Neural progenitor cell (in vitro differentiated cells): ENCODE measurements around the gene S100B. TPM values are rescaled to one million over a fixed set of nuclear protein-coding genes. Genes with fewer than 3 reads are reported as not detected.

Experiments used
- DNase-seq: peaks from one replicate; pipeline ENCODE4 v3.0.0-alpha.2; 2016; ENCODE audit warnings: low spot score
- H2AFZ ChIP-seq: fragments of 200-600 bp; sonication (generic); replicated peaks from 2 replicates; pipeline ENCODE4 v1.6.1; 2016; ENCODE audit warnings: antibody characterized with exemption
- H3F3A ChIP-seq: fragments of 200-600 bp; sonication (generic); 2 replicates; pipeline ENCODE4 v1.6.1; 2016; ENCODE audit warnings: antibody characterized with exemption, low read depth
- H3K27ac ChIP-seq: fragments of 200-600 bp; sonication (generic); 2 replicates; pipeline ENCODE4 v1.5.1; 2016; ENCODE audit warnings: mild to moderate bottlenecking
- H3K27me3 ChIP-seq: fragments of 200-600 bp; sonication (generic); 2 replicates; pipeline ENCODE4 v1.6.1; 2016; ENCODE audit warnings: mild to moderate bottlenecking, moderate library complexity
- H3K36me3 ChIP-seq: fragments of 200-600 bp; sonication (generic); 2 replicates; pipeline ENCODE4 v1.5.1; 2016
- H3K4me1 ChIP-seq: fragments of 200-600 bp; sonication (generic); 2 replicates; pipeline ENCODE4 v1.6.1; 2016; ENCODE audit warnings: mixed run types
- H3K4me2 ChIP-seq: fragments of 200-600 bp; sonication (generic); 2 replicates; pipeline ENCODE4 v1.6.1; 2016
- H3K4me3 ChIP-seq: fragments of 200-600 bp; sonication (generic); 2 replicates; pipeline ENCODE4 v1.5.1; 2016
- H3K79me2 ChIP-seq: fragments of 200-600 bp; sonication (generic); 2 replicates; pipeline ENCODE4 v1.6.1; 2016; ENCODE audit warnings: low read depth
- H3K9ac ChIP-seq: fragments of 200-600 bp; sonication (generic); 2 replicates; pipeline ENCODE4 v1.6.1; 2016
- H3K9me3 ChIP-seq: fragments of 200-600 bp; sonication (generic); 2 replicates; pipeline ENCODE4 v1.5.1; 2016; ENCODE audit warnings: low read depth
- H4K20me1 ChIP-seq: fragments of 200-600 bp; sonication (generic); 2 replicates; pipeline ENCODE4 v1.6.1; 2016; ENCODE audit warnings: low read depth
- H3K27ac Mint-ChIP-seq: 3 replicates; pipeline ENCODE4 v1.8.0; 2021; ENCODE audit warnings: mixed read lengths
- H3K27me3 Mint-ChIP-seq: 2 replicates; pipeline ENCODE4 v1.8.0; 2022; ENCODE audit warnings: low read depth, mild to moderate bottlenecking, inconsistent platforms, moderate library complexity, mixed read lengths; ENCODE audit not compliant: insufficient read depth
- H3K36me3 Mint-ChIP-seq: 3 replicates; pipeline ENCODE4 v1.8.0; 2021; ENCODE audit warnings: mixed read lengths
- H3K4me1 Mint-ChIP-seq: 3 replicates; pipeline ENCODE4 v1.8.0; 2021; ENCODE audit warnings: mixed read lengths
- H3K4me3 Mint-ChIP-seq: 3 replicates; pipeline ENCODE4 v1.8.0; 2021; ENCODE audit warnings: mild to moderate bottlenecking, moderate library complexity, mixed read lengths
- H3K9me3 Mint-ChIP-seq: 3 replicates; pipeline ENCODE4 v1.8.0; 2020; ENCODE audit warnings: mixed read lengths
- EZH2 ChIP-seq: fragments of 200-600 bp; sonication (generic); IDR thresholded peaks from 2 replicates; pipeline ENCODE4 v1.6.1; 2017; ENCODE audit warnings: antibody characterized with exemption, mild to moderate bottlenecking, moderate library complexity
- EZH2phosphoT487 ChIP-seq: fragments of 200-600 bp; sonication (generic); IDR thresholded peaks from 2 replicates; pipeline ENCODE4 v1.6.1; 2017; ENCODE audit warnings: antibody characterized with exemption
- total RNA-seq: library from RNA; depleted of rRNA; stranded (reverse); fragments of >200 nt; gene quantifications from 2 replicates; pipeline ENCODE4 v1.2.3, GENCODE V29; 2015; ENCODE audit warnings: low replicate concordance
- TF ChIP-seq, protein P1 (sequence below): fragments of 200-600 bp; sonication (generic); IDR thresholded peaks from 2 replicates; pipeline ENCODE4 v1.5.1; 2017; ENCODE audit warnings: antibody characterized with exemption, mild to moderate bottlenecking

The S100B gene
- total RNA-seq, 1 donor from 2014 or later, result 0.60 TPM

DNA sequence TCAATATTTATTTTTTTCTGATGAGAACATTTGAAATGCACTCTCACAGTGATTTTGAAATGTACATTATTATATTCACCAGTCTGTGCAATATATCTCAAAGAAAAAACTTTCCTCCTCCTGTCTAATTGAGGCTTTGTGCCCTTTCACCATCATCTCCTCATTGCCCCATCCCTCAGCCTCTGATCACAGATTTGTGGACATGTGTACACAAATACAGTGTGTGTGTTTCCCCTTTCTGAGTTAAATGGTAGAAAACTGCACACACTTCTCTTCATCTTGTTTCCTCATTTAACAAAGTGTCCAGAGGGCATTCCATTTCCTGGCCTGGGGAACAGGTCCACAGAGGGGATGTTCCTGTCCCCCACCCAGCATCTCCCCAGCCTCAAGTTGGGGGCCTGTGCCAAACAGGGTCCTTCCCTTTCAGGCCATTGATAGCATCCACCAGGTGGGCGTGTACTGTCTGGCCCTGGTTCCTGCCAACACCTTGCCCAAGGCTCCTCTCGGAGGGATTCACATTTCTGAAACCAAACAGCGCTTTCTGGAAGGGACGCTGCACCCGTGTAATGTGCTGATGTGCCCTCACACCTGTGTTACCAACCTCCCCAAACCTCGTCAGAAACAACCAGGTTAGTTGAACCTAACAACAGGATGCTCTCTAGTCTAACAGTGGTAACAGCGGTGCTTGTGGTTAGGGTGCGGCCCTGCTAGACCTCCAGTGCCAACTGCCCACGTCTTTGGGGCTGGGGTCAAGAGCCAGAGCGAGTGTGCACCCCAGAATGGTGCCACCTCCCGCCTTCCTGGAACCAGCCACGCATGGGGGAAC, 54.6 kb downstream of the S100B start:
- H3K9me3 ChIP-seq, result no peaks in the 10 kb centered on the region
- Mint-ChIP-seq H3K4me1 (no peaks in the 10 kb centered on the region), H3K27ac (no peak overlapping the region), H3K36me3 (peaks cover 34% of the 10 kb centered on the region), H3K9me3 (peaks cover 2% of the 10 kb centered on the region), H3K27me3 (peaks cover 2% of the 10 kb centered on the region), H3K4me3 (no peak overlapping the region)
- H3K27me3 ChIP-seq, result no peaks in the 10 kb centered on the region
- no peaks in the 10 kb centered on the region for H3K4me1 ChIP-seq
- no peak overlapping the region for H3K4me2 ChIP-seq
- no peak overlapping the region for H2AFZ ChIP-seq
- no peaks in the 10 kb centered on the region for H3F3A ChIP-seq
- H3K27ac ChIP-seq, result no peak overlapping the region
- H3K9ac ChIP-seq, result no peak overlapping the region
- no peak for DNase-seq
- no peak overlapping the region for H3K4me3 ChIP-seq
- H3K36me3 ChIP-seq, result peaks cover 4% of the 10 kb centered on the region
- no peak for TF ChIP-seq EZH2phosphoT487
- TF ChIP-seq, protein P1, sequence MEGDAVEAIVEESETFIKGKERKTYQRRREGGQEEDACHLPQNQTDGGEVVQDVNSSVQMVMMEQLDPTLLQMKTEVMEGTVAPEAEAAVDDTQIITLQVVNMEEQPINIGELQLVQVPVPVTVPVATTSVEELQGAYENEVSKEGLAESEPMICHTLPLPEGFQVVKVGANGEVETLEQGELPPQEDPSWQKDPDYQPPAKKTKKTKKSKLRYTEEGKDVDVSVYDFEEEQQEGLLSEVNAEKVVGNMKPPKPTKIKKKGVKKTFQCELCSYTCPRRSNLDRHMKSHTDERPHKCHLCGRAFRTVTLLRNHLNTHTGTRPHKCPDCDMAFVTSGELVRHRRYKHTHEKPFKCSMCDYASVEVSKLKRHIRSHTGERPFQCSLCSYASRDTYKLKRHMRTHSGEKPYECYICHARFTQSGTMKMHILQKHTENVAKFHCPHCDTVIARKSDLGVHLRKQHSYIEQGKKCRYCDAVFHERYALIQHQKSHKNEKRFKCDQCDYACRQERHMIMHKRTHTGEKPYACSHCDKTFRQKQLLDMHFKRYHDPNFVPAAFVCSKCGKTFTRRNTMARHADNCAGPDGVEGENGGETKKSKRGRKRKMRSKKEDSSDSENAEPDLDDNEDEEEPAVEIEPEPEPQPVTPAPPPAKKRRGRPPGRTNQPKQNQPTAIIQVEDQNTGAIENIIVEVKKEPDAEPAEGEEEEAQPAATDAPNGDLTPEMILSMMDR, result no peak
- H4K20me1 ChIP-seq, result no peaks in the 10 kb centered on the region
- H3K79me2 ChIP-seq, result no peaks in the 10 kb centered on the region

DNA sequence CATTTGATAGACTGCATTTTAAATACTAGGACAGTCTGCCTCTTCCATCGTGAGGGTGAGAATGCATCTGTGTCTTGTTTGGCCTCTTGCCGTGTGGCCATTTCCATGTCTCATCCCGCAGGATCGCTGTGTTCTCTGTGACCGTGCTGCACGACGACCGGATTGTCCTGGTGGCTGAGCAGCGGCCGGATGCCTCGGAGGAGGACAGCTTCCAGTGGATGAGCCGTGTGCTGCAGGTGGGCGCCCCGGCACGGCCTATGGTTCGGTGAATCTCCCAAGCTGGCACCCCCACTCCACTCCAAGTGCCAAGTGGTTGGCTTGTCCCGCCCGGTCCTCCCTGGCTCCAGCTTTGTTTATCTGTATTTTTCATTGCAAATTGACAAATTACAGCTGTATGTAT, 55.2 kb downstream of the S100B start:
- H3K27ac ChIP-seq, result no peak overlapping the region
- no peak overlapping the region for H3K4me3 ChIP-seq
- H3K9me3 ChIP-seq, result no peaks in the 10 kb centered on the region
- H3K79me2 ChIP-seq, result no peaks in the 10 kb centered on the region
- H3K27me3 ChIP-seq, result no peaks in the 10 kb centered on the region
- Mint-ChIP-seq H3K36me3 (peaks cover 39% of the 10 kb centered on the region), H3K4me1 (no peaks in the 10 kb centered on the region), H3K9me3 (peaks cover 2% of the 10 kb centered on the region), H3K4me3 (no peak overlapping the region), H3K27me3 (peaks cover 2% of the 10 kb centered on the region), H3K27ac (no peak overlapping the region)
- TF ChIP-seq EZH2 (no peak), EZH2phosphoT487 (no peak)
- TF ChIP-seq, protein P1, result no peak
- H3F3A ChIP-seq, result no peaks in the 10 kb centered on the region
- no peak for DNase-seq
- H3K36me3 ChIP-seq, result peaks cover 4% of the 10 kb centered on the region
- H3K9ac ChIP-seq, result no peak overlapping the region
- H4K20me1 ChIP-seq, result no peaks in the 10 kb centered on the region
- H3K4me2 ChIP-seq, result no peak overlapping the region
- no peaks in the 10 kb centered on the region for H3K4me1 ChIP-seq
- H2AFZ ChIP-seq, result no peak overlapping the region

Other genes starting within 250 kb of the S100B start
- 50.7 and 54.1 TPM in 2 replicates for gene DIP2A, start 146.2 kb downstream of the S100B start, total RNA-seq
- 75.4 and 93.9 TPM in 2 replicates for gene PRMT2, start 30.6 kb upstream of the S100B start, total RNA-seq